Medulla oblongata (tissue), 1 donor: ENCODE measurements around the gene MBNL1.

Experiments
- DNase-seq: peaks from one replicate; pipeline ENCODE4 v3.0.0-alpha.2; 2015; ENCODE audit errors: extremely low spot score

Gene MBNL1

GRCh38 chr3:152480282-152480953 is 211.7 kb downstream of the MBNL1 start:
- no peak for DNase-seq

GRCh38 chr3:152486364-152486763 is 217.6 kb downstream of the MBNL1 start:
- DNase-seq, result no peak

GRCh38 chr3:152488449-152488848 is 219.7 kb downstream of the MBNL1 start:
- DNase-seq, result no peak

GRCh38 chr3:152491922-152492321 is 223.2 kb downstream of the MBNL1 start:
- DNase-seq, result no peak

GRCh38 chr3:152496286-152496685 is 227.6 kb downstream of the MBNL1 start:
- no peak for DNase-seq

GRCh38 chr3:152496716-152497115 is 228.0 kb downstream of the MBNL1 start:
- DNase-seq, result no peak

- no peak for DNase-seq
Observed at GRCh38 chr3:152497457-152497856, 228.7 kb downstream of the MBNL1 start.

GRCh38 chr3:152497890-152498289 is 229.2 kb downstream of the MBNL1 start:
- DNase-seq, result no peak

- DNase-seq, result no peak
Observed at GRCh38 chr3:152499791-152500385, 231.2 kb downstream of the MBNL1 start.

- no peak for DNase-seq
Observed at GRCh38 chr3:152505926-152506325, 237.2 kb downstream of the MBNL1 start.

- DNase-seq, result peak; percentile 24
Observed at GRCh38 chr3:152508705-152509104, 240.0 kb downstream of the MBNL1 start.

GRCh38 chr3:152511904-152512303 is 243.2 kb downstream of the MBNL1 start:
- no peak for DNase-seq

GRCh38 chr3:152513301-152513960 is 244.7 kb downstream of the MBNL1 start:
- DNase-seq, result no peak
